Mucosa of descending colon (tissue), 3 donors: ENCODE measurements around the gene BAHCC1. TPM values are rescaled to one million over a fixed set of nuclear protein-coding genes. Genes with fewer than 3 reads are reported as not detected.

Experiments
- ATAC-seq: fragments of 200-7000 bp; cut with Tn5 transposase; one replicate; pipeline ENCODE4 v1.9.1; 2020; ENCODE audit warnings: mild to moderate bottlenecking, moderate library complexity
- DNase-seq, 3 donors: peaks; one replicate each; pipeline ENCODE4 v3.0.0-alpha.2; 2020
- H3K36me3 ChIP-seq: fragments of 200-600 bp; one replicate; pipeline ENCODE4 v1.8.0; 2021; ENCODE audit warnings: low read depth, mild to moderate bottlenecking
- H3K4me1 ChIP-seq: fragments of 200-600 bp; one replicate; pipeline ENCODE4 v1.8.0; 2021; ENCODE audit warnings: low read depth, mild to moderate bottlenecking
- H3K4me3 ChIP-seq: fragments of 200-600 bp; one replicate; pipeline ENCODE4 v1.8.0; 2021; ENCODE audit warnings: mild to moderate bottlenecking
- H3K9me3 ChIP-seq: fragments of 200-600 bp; one replicate; pipeline ENCODE4 v1.8.0; 2021; ENCODE audit warnings: mild to moderate bottlenecking
- intact Hi-C, 2 donors: fragments of 100-400 bp; cut with DNase I in 1 of 2; cut with micrococcal nuclease in 1 of 2; formaldehyde crosslinking; loops; one replicate each; pipeline versions ENCODE4 v1.11.0 to v1.11.1; 2022; cut with DNase I, micrococcal nuclease
- total RNA-seq, 3 donors: library from RNA; stranded (reverse); fragmentation: NEBNext Ultra II Directional in 2 of 3; extraction: Animal tissue kit (Norgen Biotek cat#: 25700) in 2 of 3; gene quantifications; one replicate each; pipeline versions ENCODE4 v1.2.1 to v1.2.4, GENCODE V29; 2021 to 2023
- TF ChIP-seq, protein P1 (sequence below): fragments of 200-600 bp; IDR thresholded peaks from one replicate; pipeline ENCODE4 v1.8.0; 2022; ENCODE audit warnings: antibody characterized with exemption, mild to moderate bottlenecking
- donor health status: DM: no; HTN: no; CAD: no; lungs with moderate emphysema.
- donor health status: DM: no; HTN: no; CAD: no.
- donor health status: DM: no; HTN: yes; CAD: no.

Gene BAHCC1
- total RNA-seq, 3 donors from 2014 or later, result 14.0 to 27.4 (median 16.5) TPM

DNA sequence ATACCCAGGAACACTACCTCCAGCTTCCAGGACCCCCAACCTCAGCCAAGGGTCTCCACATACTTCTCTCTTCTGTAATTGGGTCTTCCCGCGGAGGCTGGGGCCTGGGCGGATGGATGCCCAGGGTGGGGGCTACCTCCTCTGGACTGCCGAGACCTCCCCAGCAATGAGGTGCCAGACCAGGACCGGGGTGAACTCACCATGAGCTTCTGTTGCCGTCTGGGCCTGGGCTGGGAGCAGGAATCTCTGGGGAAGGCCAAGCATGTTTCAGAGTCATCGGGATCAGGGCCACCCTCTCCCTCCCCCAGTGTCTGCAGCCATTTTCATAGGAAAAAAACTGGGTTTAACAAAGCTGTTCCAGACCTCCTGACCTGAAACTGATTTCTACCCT, 10.3 kb upstream of the BAHCC1 start:
- TF ChIP-seq, protein P1, sequence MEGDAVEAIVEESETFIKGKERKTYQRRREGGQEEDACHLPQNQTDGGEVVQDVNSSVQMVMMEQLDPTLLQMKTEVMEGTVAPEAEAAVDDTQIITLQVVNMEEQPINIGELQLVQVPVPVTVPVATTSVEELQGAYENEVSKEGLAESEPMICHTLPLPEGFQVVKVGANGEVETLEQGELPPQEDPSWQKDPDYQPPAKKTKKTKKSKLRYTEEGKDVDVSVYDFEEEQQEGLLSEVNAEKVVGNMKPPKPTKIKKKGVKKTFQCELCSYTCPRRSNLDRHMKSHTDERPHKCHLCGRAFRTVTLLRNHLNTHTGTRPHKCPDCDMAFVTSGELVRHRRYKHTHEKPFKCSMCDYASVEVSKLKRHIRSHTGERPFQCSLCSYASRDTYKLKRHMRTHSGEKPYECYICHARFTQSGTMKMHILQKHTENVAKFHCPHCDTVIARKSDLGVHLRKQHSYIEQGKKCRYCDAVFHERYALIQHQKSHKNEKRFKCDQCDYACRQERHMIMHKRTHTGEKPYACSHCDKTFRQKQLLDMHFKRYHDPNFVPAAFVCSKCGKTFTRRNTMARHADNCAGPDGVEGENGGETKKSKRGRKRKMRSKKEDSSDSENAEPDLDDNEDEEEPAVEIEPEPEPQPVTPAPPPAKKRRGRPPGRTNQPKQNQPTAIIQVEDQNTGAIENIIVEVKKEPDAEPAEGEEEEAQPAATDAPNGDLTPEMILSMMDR, result no peak
- H3K4me1 ChIP-seq, result peaks cover 17% of the 10 kb centered on the region
- intact Hi-C loops, result no loop called here
- H3K4me3 ChIP-seq, result no peak overlapping the region
- no peaks in the 10 kb centered on the region for H3K36me3 ChIP-seq
- no peak for DNase-seq
- ATAC-seq, result no peak
- H3K9me3 ChIP-seq, result no peaks in the 10 kb centered on the region

DNA sequence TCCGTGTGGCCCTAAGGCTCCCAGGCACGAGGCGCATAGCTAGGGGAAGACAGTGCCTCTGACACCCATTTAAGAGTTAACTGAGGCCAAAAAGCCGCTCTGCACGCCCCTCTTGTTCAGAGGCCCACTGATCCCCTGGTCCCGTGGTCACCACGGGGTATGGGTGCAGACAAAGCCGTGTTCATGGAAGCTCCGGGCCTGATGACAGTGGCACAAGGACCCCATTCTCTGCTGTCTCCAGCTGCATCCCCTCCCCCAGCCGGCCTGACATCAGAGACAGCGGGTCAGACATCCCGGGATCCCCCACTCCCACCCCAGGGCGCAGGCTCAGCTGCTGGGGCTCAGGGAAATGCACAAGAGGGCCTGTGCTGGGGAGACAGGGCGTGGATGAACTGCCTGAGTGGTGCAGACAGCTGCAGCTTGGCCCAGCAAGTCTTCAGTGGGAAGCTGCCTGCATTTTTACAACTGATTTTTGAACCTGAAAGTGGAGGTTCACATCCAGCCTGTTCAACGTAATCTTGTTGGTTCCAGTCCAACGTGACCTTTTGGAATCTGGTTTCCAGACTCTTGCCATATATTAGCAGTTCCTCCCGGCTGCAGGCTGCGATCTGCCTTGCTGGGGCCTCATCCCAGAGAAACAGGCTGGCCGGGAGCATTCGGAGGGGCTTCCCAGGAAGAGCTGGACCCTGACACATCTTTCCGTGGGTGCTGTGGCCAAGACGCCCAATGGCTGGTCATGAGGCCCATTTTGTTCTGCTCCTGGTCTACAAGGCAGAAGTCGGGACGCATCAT, 9.7 kb upstream of the BAHCC1 start:
- intact Hi-C loops, result no loop called here
- ATAC-seq (no peak), DNase-seq (peak in 2 of 3 donors; percentile 46 to 52)
- H3K9me3 ChIP-seq, result no peaks in the 10 kb centered on the region
- H3K4me3 ChIP-seq, result no peak overlapping the region
- H3K4me1 ChIP-seq, result peaks cover 17% of the 10 kb centered on the region
- H3K36me3 ChIP-seq, result no peaks in the 10 kb centered on the region
- TF ChIP-seq, protein P1, result no peak

DNA sequence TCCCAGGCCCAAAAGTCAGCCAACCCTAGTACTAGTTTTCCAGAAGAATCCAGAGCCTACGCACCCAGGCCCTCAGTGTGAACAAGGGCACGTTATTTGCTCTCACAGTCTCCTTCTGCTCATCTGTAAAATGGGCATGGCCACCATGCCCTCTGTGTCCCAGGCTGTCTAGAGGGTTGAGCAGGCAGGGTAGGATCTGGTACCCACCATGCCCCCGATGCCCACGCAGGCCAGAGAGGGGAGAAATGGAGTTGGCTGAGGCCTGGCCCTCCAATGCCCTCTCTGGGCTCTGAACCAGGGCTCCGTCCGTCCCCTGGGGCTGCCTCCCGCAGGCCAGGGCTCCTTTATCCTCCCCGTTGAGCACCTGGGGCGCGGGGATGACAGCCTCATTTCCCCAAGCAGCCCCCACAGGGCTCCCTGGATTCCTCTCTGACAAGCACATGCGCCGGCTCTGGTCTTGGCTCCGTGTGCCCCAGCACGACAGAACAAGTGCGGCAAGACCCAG, 9.1 kb upstream of the BAHCC1 start:
- TF ChIP-seq, protein P1, result no peak
- ATAC-seq (no peak), DNase-seq (peak in 1 of 3 donors; percentile 56)
- intact Hi-C loops, result no loop called here
- H3K36me3 ChIP-seq, result no peaks in the 10 kb centered on the region
- H3K4me3 ChIP-seq, result no peak overlapping the region
- peaks cover 17% of the 10 kb centered on the region for H3K4me1 ChIP-seq
- no peaks in the 10 kb centered on the region for H3K9me3 ChIP-seq

DNA sequence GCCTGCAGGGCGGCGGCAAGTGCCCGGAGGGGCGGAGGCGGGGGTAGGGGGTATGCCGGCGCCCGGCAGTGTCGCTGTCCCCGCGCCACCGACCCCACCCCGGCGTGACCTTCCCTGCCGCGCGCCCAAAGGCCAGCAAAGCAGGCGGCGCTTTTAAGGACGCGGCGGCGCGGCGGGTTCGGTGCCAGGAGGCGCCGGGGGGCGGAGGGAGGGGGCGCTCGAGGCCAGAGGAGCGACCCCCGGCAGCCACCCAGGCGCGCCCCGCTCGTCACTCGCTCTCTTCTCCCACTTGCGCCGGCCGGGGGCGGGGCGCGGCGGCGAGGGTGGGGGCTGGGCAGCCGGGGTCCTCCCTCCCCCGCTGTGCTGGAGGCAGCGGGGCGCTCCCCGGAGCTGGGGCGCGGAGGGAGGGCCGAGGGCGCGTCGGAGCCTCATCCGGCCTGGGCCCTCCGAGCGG, 8.6 kb upstream of the BAHCC1 start:
- DNase-seq (peak in 2 of 3 donors; percentile 58 to 70), ATAC-seq (peak; percentile 47)
- TF ChIP-seq, protein P1, result no peak
- no peaks in the 10 kb centered on the region for H3K9me3 ChIP-seq
- no peaks in the 10 kb centered on the region for H3K36me3 ChIP-seq
- peaks cover 20% of the 10 kb centered on the region for H3K4me1 ChIP-seq
- peak overlapping the region; percentile 36 for H3K4me3 ChIP-seq
- intact Hi-C loops, result no loop called here

DNA sequence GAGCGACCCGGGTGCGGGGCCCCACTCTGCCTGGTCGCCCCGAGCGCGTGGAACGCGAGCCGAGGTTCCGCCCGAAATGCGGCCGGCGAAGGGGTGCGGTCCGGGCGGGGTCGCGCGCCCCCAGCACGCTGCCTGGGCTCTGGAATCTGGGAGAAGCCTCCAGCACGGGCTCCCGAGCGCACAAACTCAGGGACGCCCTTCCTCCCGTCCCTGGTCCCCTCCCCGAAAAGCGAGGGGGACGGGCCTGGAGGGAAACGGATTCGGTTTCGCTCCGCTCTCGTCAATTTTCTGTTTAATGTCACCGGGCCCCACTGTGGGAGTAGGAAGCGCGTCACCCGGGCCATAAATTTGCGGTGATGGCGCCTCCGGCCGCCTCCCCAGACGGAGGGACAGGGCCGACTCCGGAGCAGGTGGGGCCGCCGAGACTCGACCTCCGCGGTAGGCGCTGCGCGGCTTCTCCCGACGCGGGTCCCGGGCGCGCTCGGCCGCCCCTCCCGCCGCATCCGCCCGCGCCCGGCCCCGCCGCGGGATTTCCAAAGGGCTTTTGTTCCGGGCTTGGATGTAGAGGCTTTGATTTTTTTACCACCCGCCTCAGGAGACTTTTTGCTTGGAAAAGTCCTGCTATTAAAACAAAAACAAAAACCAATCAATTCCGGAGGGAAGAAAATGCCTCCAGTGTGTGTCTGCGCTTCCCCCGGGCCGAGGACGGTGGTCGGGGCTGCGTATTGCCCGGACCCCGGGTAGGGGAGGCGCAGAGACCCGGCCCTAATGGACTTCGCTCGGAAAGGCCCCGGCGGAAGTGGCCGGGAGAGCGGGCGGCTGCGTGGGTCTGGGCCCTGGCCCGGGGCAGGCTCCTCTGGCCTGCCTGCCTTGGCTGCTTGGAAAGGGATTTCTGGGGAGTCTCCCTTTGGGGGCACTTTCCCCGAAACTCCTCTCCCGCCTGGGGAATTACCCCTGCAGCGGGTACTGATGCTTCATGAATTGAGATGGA, 7.9 kb upstream of the BAHCC1 start:
- Histone ChIP-seq H3K4me3 (peak overlapping the region; percentile 36), H3K36me3 (no peaks in the 10 kb centered on the region), H3K4me1 (peaks cover 27% of the 10 kb centered on the region), H3K9me3 (no peaks in the 10 kb centered on the region)
- TF ChIP-seq, protein P1, result no peak
- DNase-seq (peak; percentile 49 to 80 (median 78)), ATAC-seq (peak; percentile 65)
- intact Hi-C loops, result no loop called here
